HL-60 (cell line): Measurements from ENCODE around the gene CPT1A.

ENCODE experiments used
- DNase-seq, 2 experiments: peaks; one replicate each; pipeline ENCODE4 v3.0.0-alpha.2; 2010 to 2020; ENCODE audit warnings: low read depth in 1 of 2, low spot score in 1 of 2
- H3K27ac ChIP-seq: fragments of 250-450 bp; sonication (Bioruptor Pico); replicated peaks from 2 replicates; pipeline ENCODE4 v1.5.1; 2020; ENCODE audit warnings: mild to moderate bottlenecking, moderate library complexity
- H3K27me3 ChIP-seq: fragments of 250-450 bp; sonication (Bioruptor Pico); 2 replicates; pipeline ENCODE4 v1.5.1; 2021; ENCODE audit warnings: mild to moderate bottlenecking, moderate library complexity; ENCODE audit not compliant: insufficient read depth, poor library complexity, severe bottlenecking
- H3K4me3 ChIP-seq: replicated peaks from 2 replicates; pipeline ENCODE4 v1.5.1; 2011; ENCODE audit warnings: mild to moderate bottlenecking, control low read depth, low read length; ENCODE audit not compliant: insufficient read depth
- CTCF ChIP-seq: IDR thresholded peaks from one replicate; pipeline ENCODE4 v1.5.1; 2011; ENCODE audit warnings: low read length, control low read depth, inconsistent platforms; ENCODE audit not compliant: insufficient read depth
- GABPA ChIP-seq: IDR thresholded peaks from 2 replicates; pipeline ENCODE4 v1.6.1; 2012; ENCODE audit warnings: low read depth
- POLR2AphosphoS5 ChIP-seq: IDR thresholded peaks from 2 replicates; pipeline ENCODE4 v1.6.1; 2012; ENCODE audit warnings: low read depth
- SPI1 ChIP-seq: IDR thresholded peaks from 2 replicates; pipeline ENCODE4 v1.6.1; 2012; ENCODE audit warnings: low read depth, mild to moderate bottlenecking, borderline replicate concordance
- TF ChIP-seq, protein P1 (sequence below): IDR thresholded peaks from 2 replicates; pipeline ENCODE4 v1.6.1; 2012; ENCODE audit warnings: low read depth; ENCODE audit not compliant: insufficient replicate concordance

Gene CPT1A

GRCh38 chr11:68711114-68711513 lies 130.6 kb downstream of the CPT1A start:
- no peak overlapping the region for H3K4me3 ChIP-seq
- H3K27me3 ChIP-seq, result no peaks in the 10 kb centered on the region
- no peak for DNase-seq
- TF ChIP-seq GABPA, result no peak
- TF ChIP-seq POLR2AphosphoS5, result no peak
- TF ChIP-seq SPI1, result no peak
- TF ChIP-seq CTCF, result no peak
- TF ChIP-seq, protein P1, sequence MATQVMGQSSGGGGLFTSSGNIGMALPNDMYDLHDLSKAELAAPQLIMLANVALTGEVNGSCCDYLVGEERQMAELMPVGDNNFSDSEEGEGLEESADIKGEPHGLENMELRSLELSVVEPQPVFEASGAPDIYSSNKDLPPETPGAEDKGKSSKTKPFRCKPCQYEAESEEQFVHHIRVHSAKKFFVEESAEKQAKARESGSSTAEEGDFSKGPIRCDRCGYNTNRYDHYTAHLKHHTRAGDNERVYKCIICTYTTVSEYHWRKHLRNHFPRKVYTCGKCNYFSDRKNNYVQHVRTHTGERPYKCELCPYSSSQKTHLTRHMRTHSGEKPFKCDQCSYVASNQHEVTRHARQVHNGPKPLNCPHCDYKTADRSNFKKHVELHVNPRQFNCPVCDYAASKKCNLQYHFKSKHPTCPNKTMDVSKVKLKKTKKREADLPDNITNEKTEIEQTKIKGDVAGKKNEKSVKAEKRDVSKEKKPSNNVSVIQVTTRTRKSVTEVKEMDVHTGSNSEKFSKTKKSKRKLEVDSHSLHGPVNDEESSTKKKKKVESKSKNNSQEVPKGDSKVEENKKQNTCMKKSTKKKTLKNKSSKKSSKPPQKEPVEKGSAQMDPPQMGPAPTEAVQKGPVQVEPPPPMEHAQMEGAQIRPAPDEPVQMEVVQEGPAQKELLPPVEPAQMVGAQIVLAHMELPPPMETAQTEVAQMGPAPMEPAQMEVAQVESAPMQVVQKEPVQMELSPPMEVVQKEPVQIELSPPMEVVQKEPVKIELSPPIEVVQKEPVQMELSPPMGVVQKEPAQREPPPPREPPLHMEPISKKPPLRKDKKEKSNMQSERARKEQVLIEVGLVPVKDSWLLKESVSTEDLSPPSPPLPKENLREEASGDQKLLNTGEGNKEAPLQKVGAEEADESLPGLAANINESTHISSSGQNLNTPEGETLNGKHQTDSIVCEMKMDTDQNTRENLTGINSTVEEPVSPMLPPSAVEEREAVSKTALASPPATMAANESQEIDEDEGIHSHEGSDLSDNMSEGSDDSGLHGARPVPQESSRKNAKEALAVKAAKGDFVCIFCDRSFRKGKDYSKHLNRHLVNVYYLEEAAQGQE, result no peak
- H3K27ac ChIP-seq, result no peak overlapping the region

GRCh38 chr11:68710409-68710808 lies 131.3 kb downstream of the CPT1A start:
- no peak for DNase-seq
- no peak overlapping the region for H3K4me3 ChIP-seq
- TF ChIP-seq, protein P1, result no peak
- TF ChIP-seq SPI1, result no peak
- no peak for TF ChIP-seq GABPA
- TF ChIP-seq POLR2AphosphoS5, result no peak
- no peak for TF ChIP-seq CTCF
- no peaks in the 10 kb centered on the region for H3K27me3 ChIP-seq
- H3K27ac ChIP-seq, result no peak overlapping the region

DNA sequence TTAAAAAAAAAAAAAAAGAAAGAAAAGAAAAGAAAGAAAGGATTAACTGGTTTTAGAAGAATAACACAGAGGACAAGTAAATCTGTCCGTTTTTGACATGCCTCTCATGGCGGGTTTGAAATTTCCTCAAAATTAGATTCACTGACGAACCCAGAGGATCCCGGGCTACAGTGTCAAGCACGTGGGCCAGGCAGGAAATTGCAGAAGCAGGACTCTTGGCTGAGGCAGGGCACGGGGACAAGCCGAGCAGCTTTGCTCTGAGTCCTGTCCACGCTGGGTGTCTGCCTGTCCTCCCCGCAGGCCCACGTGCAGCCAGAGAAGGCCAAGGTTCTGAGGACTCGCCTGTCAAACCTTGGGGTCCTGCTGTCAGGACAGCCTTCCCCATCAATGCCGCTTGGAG lies 132.7 kb downstream of the CPT1A start:
- no peaks in the 10 kb centered on the region for H3K27me3 ChIP-seq
- H3K27ac ChIP-seq, result no peak overlapping the region
- TF ChIP-seq CTCF (no peak), SPI1 (no peak), POLR2AphosphoS5 (no peak), GABPA (no peak)
- TF ChIP-seq, protein P1, result no peak
- no peak overlapping the region for H3K4me3 ChIP-seq
- peak in 1 of 2 experiments; percentile 36 for DNase-seq
